Measurements from ENCODE around the gene KIF24. TPM values are rescaled to one million over a fixed set of nuclear protein-coding genes. Genes with fewer than 3 reads are reported as not detected.

KIF24 gene
- total and polyA plus RNA-seq, 2 experiments from 2014 or later = 0.71 to 1.3 TPM

DNA sequence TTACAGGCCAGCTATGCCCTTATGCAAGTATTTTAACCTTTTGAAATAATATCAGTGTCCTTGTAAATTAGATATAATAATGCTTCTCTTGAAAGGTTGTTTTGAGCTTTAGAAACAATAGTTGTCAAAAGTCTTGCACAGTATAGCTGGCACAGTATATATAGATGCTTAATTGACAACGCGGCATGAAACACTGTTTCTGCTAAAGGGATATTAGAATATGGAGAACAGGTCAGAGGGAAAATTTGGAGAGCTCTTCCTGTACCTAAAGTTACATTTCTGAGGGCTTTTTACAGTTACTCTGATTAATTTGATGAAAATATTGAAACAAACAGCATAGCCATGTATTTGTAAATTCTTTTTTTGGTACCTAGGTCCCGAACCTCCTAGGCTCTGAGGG lies 4.8 kb upstream of the KIF24 start:
- H4K20me1 ChIP-seq (ENCODE audit: insufficient read depth, poor library complexity, severe bottlenecking) = no peaks in the 10 kb centered on the region

GRCh38 chr9:34332076-34332964 lies 3.3 kb upstream of the KIF24 start:
- Histone ChIP-seq H3K27ac (no peak overlapping the region), H3K4me3 (no peak overlapping the region), H3K9me2 (replicated peaks; ENCODE audit: insufficient read depth) (no peaks in the 10 kb centered on the region), H3K27me3 (no peaks in the 10 kb centered on the region), H3K9me3 (ENCODE audit: low read depth) (no peaks in the 10 kb centered on the region), H4K20me1 (ENCODE audit: insufficient read depth, poor library complexity, severe bottlenecking) (no peaks in the 10 kb centered on the region), H3K79me2 (peaks cover 28% of the 10 kb centered on the region), H3K4me2 (no peak overlapping the region), H3K4me1 (ENCODE audit: insufficient read depth) (no peaks in the 10 kb centered on the region), H2AFZ (no peak overlapping the region), H3K36me3 (replicated peaks; ENCODE audit: insufficient read depth, low read depth) (no peaks in the 10 kb centered on the region)
- peak; percentile 71 for DNase-seq (ENCODE audit: low spot score)
- 51% methylated on average over 7 of the region's 7 CpGs for WGBS (ENCODE audit: low lambda C conversion rate, missing lambda C conversion rate)
- no peak for TF ChIP-seq EZH2phosphoT487 (IDR thresholded peaks at IDR 0.05; ENCODE audit: low read depth, severe bottlenecking, unreplicated experiment)
- TF ChIP-seq, protein P1, sequence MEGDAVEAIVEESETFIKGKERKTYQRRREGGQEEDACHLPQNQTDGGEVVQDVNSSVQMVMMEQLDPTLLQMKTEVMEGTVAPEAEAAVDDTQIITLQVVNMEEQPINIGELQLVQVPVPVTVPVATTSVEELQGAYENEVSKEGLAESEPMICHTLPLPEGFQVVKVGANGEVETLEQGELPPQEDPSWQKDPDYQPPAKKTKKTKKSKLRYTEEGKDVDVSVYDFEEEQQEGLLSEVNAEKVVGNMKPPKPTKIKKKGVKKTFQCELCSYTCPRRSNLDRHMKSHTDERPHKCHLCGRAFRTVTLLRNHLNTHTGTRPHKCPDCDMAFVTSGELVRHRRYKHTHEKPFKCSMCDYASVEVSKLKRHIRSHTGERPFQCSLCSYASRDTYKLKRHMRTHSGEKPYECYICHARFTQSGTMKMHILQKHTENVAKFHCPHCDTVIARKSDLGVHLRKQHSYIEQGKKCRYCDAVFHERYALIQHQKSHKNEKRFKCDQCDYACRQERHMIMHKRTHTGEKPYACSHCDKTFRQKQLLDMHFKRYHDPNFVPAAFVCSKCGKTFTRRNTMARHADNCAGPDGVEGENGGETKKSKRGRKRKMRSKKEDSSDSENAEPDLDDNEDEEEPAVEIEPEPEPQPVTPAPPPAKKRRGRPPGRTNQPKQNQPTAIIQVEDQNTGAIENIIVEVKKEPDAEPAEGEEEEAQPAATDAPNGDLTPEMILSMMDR (IDR thresholded peaks at IDR 0.05; ENCODE audit: poor library complexity) = peak; percentile 69

More for the DNA sequence above, 4.8 kb upstream of the KIF24 start:
- Histone ChIP-seq H3K4me3 (no peak overlapping the region), H3K27ac (no peak overlapping the region), H3K27me3 (no peaks in the 10 kb centered on the region), H3K9me2 (replicated peaks; ENCODE audit: insufficient read depth) (no peaks in the 10 kb centered on the region), H3K9me3 (ENCODE audit: low read depth) (no peaks in the 10 kb centered on the region), H3K4me1 (ENCODE audit: insufficient read depth) (no peaks in the 10 kb centered on the region), H3K4me2 (no peak overlapping the region), H3K36me3 (replicated peaks; ENCODE audit: insufficient read depth, low read depth) (no peaks in the 10 kb centered on the region), H2AFZ (no peak overlapping the region), H3K79me2 (peaks cover 27% of the 10 kb centered on the region)
- DNase-seq (ENCODE audit: low spot score) = no peak
- 28% methylated on average over 3 of the region's 3 CpGs for WGBS (ENCODE audit: low lambda C conversion rate, missing lambda C conversion rate)
- TF ChIP-seq EZH2phosphoT487 (IDR thresholded peaks at IDR 0.05; ENCODE audit: low read depth, severe bottlenecking, unreplicated experiment) (no peak), EZH2 (IDR thresholded peaks at IDR 0.05; ENCODE audit: borderline replicate concordance) (no peak)

GRCh38 chr9:34331196-34331595 lies 2.1 kb upstream of the KIF24 start:
- H3K36me3 ChIP-seq (replicated peaks; ENCODE audit: insufficient read depth, low read depth) = no peaks in the 10 kb centered on the region
- no peak overlapping the region for H3K4me3 ChIP-seq
- H3K4me1 ChIP-seq (ENCODE audit: insufficient read depth) = no peaks in the 10 kb centered on the region
- no peak overlapping the region for H2AFZ ChIP-seq
- peaks cover 33% of the 10 kb centered on the region for H3K79me2 ChIP-seq
- H3K9me2 ChIP-seq (replicated peaks; ENCODE audit: insufficient read depth) = no peaks in the 10 kb centered on the region
- H3K4me2 ChIP-seq = no peak overlapping the region
- H3K27me3 ChIP-seq = no peaks in the 10 kb centered on the region
- H3K9me3 ChIP-seq (ENCODE audit: low read depth) = no peaks in the 10 kb centered on the region
- TF ChIP-seq EZH2phosphoT487 (IDR thresholded peaks at IDR 0.05; ENCODE audit: low read depth, severe bottlenecking, unreplicated experiment) (no peak), EZH2 (IDR thresholded peaks at IDR 0.05; ENCODE audit: borderline replicate concordance) (no peak)
- TF ChIP-seq, protein P1 (IDR thresholded peaks at IDR 0.05; ENCODE audit: poor library complexity) = no peak
- no peaks in the 10 kb centered on the region for H4K20me1 ChIP-seq (ENCODE audit: insufficient read depth, poor library complexity, severe bottlenecking)
- no peak for DNase-seq (ENCODE audit: low spot score)
- 88% methylated on average over 1 of the region's 1 CpG for WGBS (ENCODE audit: low lambda C conversion rate, missing lambda C conversion rate)
- no peak overlapping the region for H3K27ac ChIP-seq

DNA sequence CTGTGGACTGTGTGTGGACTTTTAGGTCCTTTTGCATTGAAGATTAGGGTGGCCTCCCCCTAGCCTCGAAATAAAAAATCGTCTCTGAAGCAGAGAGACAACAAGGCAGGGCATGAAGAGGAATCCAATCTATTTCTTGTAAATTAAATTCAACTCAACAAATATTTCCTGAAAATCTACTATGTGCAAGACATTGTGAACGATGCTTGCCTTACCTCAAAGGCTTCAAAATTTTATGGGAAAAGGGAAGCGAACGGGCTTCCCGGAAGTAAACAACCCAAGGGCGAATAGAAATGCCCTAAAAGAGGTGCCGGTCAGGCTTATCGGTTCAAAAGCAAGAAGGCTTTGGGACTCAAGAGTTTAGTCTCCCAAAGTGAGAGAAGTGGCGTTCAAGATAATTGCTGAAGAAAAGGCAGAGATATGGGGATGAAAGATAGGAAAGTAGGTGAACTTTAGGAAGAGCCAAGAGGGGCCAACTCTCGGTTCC lies 525 bp downstream of the KIF24 start:
- Histone ChIP-seq H3K4me2 (peak overlapping the region; percentile 75), H3K27me3 (no peaks in the 10 kb centered on the region), H3K36me3 (replicated peaks; ENCODE audit: insufficient read depth, low read depth) (no peaks in the 10 kb centered on the region), H3K9me3 (ENCODE audit: low read depth) (no peaks in the 10 kb centered on the region), H3K4me3 (peak overlapping the region; percentile 32), H3K27ac (peak overlapping the region; percentile 13), H4K20me1 (ENCODE audit: insufficient read depth, poor library complexity, severe bottlenecking) (no peaks in the 10 kb centered on the region), H3K79me2 (peaks cover 22% of the 10 kb centered on the region), H3K9me2 (replicated peaks; ENCODE audit: insufficient read depth) (no peaks in the 10 kb centered on the region), H2AFZ (peak overlapping the region; percentile 48), H3K4me1 (ENCODE audit: insufficient read depth) (no peaks in the 10 kb centered on the region)
- TF ChIP-seq, protein P1 (IDR thresholded peaks at IDR 0.05; ENCODE audit: poor library complexity) = no peak
- TF ChIP-seq EZH2phosphoT487 (IDR thresholded peaks at IDR 0.05; ENCODE audit: low read depth, severe bottlenecking, unreplicated experiment) (no peak), EZH2 (IDR thresholded peaks at IDR 0.05; ENCODE audit: borderline replicate concordance) (no peak)
- no peak for DNase-seq (ENCODE audit: low spot score)
- WGBS (ENCODE audit: low lambda C conversion rate, missing lambda C conversion rate) = under 1% methylated on average over 11 of the region's 11 CpGs
